ENCODE data around the gene CDH22.

CDH22 gene

DNA sequence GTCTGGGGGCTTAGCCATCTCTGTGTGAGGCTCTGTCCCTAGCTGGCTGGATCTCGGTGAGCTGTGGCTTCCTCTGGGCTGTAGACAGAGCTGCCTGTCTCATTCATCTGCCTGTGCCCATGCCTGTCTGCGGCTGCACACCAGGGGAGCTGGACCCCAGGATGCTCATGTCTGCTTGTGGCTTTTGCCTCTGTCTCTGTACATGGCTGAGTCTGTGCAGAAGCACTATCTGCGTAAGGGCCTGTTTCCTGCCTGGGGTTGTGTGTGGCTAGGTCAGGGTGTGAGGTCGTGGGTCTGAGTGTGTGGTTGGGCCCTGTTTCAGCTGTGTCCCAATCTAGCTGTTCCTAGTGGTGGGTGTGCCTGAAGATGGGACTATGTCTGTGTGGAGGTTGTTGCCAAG is 68.2 kb downstream of the CDH22 start:
- Histone ChIP-seq H3K4me1 (ENCODE audit: control insufficient read depth, insufficient read depth, low read length) (no peaks in the 10 kb centered on the region), H3K9ac (ENCODE audit: low read depth, low read length) (no peak overlapping the region), H3K9me3 (ENCODE audit: control insufficient read depth, insufficient read depth, low read length) (no peaks in the 10 kb centered on the region), H3K36me3 (ENCODE audit: control insufficient read depth, insufficient read depth, low read length) (no peaks in the 10 kb centered on the region), H3K27me3 (ENCODE audit: control insufficient read depth, insufficient read depth, low read length) (peaks cover 8% of the 10 kb centered on the region), H3K4me3 (ENCODE audit: low read depth, low read length) (no peak overlapping the region)

- Histone ChIP-seq H3K36me3 (ENCODE audit: control insufficient read depth, insufficient read depth, low read length) (no peaks in the 10 kb centered on the region), H3K9ac (ENCODE audit: low read depth, low read length) (peak overlapping the region; percentile 24), H3K9me3 (ENCODE audit: control insufficient read depth, insufficient read depth, low read length) (no peaks in the 10 kb centered on the region), H3K4me1 (ENCODE audit: control insufficient read depth, insufficient read depth, low read length) (no peaks in the 10 kb centered on the region), H3K4me3 (ENCODE audit: low read depth, low read length) (no peak overlapping the region), H3K27me3 (ENCODE audit: control insufficient read depth, insufficient read depth, low read length) (peaks cover 8% of the 10 kb centered on the region)
These were observed 70.6 kb downstream of the CDH22 start for GRCh38 chr20:46237736-46238135.

DNA sequence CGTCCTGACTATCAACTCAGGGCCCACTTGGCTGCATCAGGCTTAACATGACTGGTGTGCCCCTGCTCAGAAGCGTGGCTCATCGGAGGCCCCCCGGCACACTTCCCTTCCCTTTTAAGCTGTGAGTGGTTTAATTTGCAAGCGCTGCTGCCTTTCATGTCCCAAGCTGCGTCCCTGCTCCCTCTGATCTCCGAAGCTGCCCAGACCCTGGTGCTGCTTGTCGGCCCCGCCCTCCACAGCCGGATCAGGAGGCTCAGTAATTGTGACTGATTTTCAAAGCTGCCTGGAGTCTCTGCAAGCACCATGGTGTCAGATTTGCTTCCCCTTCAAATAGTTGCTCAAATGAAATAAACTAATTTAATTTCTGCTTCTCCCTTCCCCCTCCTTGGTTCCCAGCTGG is 71.1 kb downstream of the CDH22 start:
- no peak overlapping the region for H3K4me3 ChIP-seq (ENCODE audit: low read depth, low read length)
- H3K9me3 ChIP-seq (ENCODE audit: control insufficient read depth, insufficient read depth, low read length) = no peaks in the 10 kb centered on the region
- H3K4me1 ChIP-seq (ENCODE audit: control insufficient read depth, insufficient read depth, low read length) = no peaks in the 10 kb centered on the region
- H3K9ac ChIP-seq (ENCODE audit: low read depth, low read length) = no peak overlapping the region
- peaks cover 8% of the 10 kb centered on the region for H3K27me3 ChIP-seq (ENCODE audit: control insufficient read depth, insufficient read depth, low read length)
- H3K36me3 ChIP-seq (ENCODE audit: control insufficient read depth, insufficient read depth, low read length) = no peaks in the 10 kb centered on the region

DNA sequence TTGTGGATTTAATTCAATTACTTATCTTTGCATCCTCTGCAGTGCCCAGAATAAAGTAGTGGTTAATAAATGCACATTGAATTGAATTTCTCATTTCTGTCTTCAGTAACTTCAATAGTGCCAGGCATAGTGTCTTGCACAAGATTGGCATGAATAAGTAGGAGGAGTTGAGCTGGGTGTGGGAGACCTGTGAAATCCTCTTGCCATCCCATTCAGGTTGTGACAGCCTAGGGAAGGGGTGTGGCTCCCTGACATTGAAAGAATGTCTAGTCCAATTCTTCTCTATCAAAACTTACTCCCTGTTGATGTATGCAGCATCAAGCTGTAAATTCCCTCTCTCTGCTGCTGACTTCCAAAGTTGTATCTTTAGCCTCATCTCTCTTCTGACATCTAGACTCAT is 73.2 kb downstream of the CDH22 start:
- no peaks in the 10 kb centered on the region for H3K9me3 ChIP-seq (ENCODE audit: control insufficient read depth, insufficient read depth, low read length)
- H3K9ac ChIP-seq (ENCODE audit: low read depth, low read length) = no peak overlapping the region
- no peaks in the 10 kb centered on the region for H3K36me3 ChIP-seq (ENCODE audit: control insufficient read depth, insufficient read depth, low read length)
- no peak overlapping the region for H3K4me3 ChIP-seq (ENCODE audit: low read depth, low read length)
- H3K4me1 ChIP-seq (ENCODE audit: control insufficient read depth, insufficient read depth, low read length) = no peaks in the 10 kb centered on the region
- peaks cover 8% of the 10 kb centered on the region for H3K27me3 ChIP-seq (ENCODE audit: control insufficient read depth, insufficient read depth, low read length)

DNA sequence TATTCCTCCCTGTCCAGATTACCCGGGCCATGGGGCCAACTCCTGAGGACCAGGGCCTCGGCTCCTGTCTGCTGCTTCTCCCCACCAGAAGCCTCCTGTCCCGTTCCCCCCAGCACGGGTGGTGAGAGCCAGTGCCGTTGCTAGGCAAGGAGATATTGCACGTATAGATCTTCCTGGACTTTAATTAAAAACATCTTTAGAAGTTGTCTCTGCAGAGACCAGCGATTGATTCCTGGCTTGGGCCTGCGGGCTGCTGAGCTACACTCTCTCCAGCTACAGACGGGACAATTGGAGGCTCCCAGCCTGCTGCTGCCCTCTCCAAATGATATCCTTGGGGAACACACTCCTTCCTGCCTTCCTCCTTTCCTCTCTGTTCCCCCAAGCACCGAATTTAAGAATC is 74.6 kb downstream of the CDH22 start:
- H3K4me3 ChIP-seq (ENCODE audit: low read depth, low read length) = no peak overlapping the region

DNA sequence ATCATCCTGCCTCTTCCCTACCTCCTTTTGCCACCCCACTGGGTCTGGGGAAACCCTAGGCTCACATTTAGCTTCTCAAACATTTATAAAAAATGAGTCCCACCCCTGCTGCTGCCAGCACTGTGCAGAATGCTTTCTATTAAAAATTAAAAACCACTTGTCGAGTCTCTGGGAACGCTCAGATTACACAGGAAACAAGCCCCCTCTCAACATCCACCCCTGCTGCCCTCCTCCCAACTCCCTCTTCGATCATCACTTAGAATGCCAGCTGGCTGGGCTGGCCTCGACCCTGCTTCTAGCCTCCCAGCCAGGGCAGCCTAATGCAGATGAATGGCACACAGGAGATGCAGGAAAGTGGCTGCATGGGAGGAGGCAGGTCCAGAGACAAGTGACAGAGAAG is 75.8 kb downstream of the CDH22 start:
- no peak overlapping the region for H3K9ac ChIP-seq (ENCODE audit: low read depth, low read length)
- no peaks in the 10 kb centered on the region for H3K36me3 ChIP-seq (ENCODE audit: control insufficient read depth, insufficient read depth, low read length)
- H3K27me3 ChIP-seq (ENCODE audit: control insufficient read depth, insufficient read depth, low read length) = no peaks in the 10 kb centered on the region

More for the DNA sequence above, 74.6 kb downstream of the CDH22 start:
- no peaks in the 10 kb centered on the region for H3K36me3 ChIP-seq (ENCODE audit: control insufficient read depth, insufficient read depth, low read length)
- H3K9me3 ChIP-seq (ENCODE audit: control insufficient read depth, insufficient read depth, low read length) = no peaks in the 10 kb centered on the region
- H3K27me3 ChIP-seq (ENCODE audit: control insufficient read depth, insufficient read depth, low read length) = peaks cover 5% of the 10 kb centered on the region
- no peak overlapping the region for H3K9ac ChIP-seq (ENCODE audit: low read depth, low read length)
- H3K4me1 ChIP-seq (ENCODE audit: control insufficient read depth, insufficient read depth, low read length) = no peaks in the 10 kb centered on the region

GRCh38 chr20:46230801-46231282 is 77.5 kb downstream of the CDH22 start:
- no peak overlapping the region for H3K4me3 ChIP-seq (ENCODE audit: low read depth, low read length)
- no peaks in the 10 kb centered on the region for H3K36me3 ChIP-seq (ENCODE audit: control insufficient read depth, insufficient read depth, low read length)
- no peak overlapping the region for H3K9ac ChIP-seq (ENCODE audit: low read depth, low read length)
- H3K4me1 ChIP-seq (ENCODE audit: control insufficient read depth, insufficient read depth, low read length) = no peaks in the 10 kb centered on the region
- H3K9me3 ChIP-seq (ENCODE audit: control insufficient read depth, insufficient read depth, low read length) = no peaks in the 10 kb centered on the region
- H3K27me3 ChIP-seq (ENCODE audit: control insufficient read depth, insufficient read depth, low read length) = no peaks in the 10 kb centered on the region

More for the DNA sequence above, 75.8 kb downstream of the CDH22 start:
- Histone ChIP-seq H3K4me3 (ENCODE audit: low read depth, low read length) (no peak overlapping the region), H3K9me3 (ENCODE audit: control insufficient read depth, insufficient read depth, low read length) (no peaks in the 10 kb centered on the region), H3K4me1 (ENCODE audit: control insufficient read depth, insufficient read depth, low read length) (no peaks in the 10 kb centered on the region)

GRCh38 chr20:46230106-46230491 is 78.2 kb downstream of the CDH22 start:
- H3K36me3 ChIP-seq (ENCODE audit: control insufficient read depth, insufficient read depth, low read length) = no peaks in the 10 kb centered on the region
- H3K9me3 ChIP-seq (ENCODE audit: control insufficient read depth, insufficient read depth, low read length) = no peaks in the 10 kb centered on the region
- no peak overlapping the region for H3K4me3 ChIP-seq (ENCODE audit: low read depth, low read length)
- H3K9ac ChIP-seq (ENCODE audit: low read depth, low read length) = no peak overlapping the region
- no peaks in the 10 kb centered on the region for H3K4me1 ChIP-seq (ENCODE audit: control insufficient read depth, insufficient read depth, low read length)
- peaks cover 2% of the 10 kb centered on the region for H3K27me3 ChIP-seq (ENCODE audit: control insufficient read depth, insufficient read depth, low read length)

GRCh38 chr20:46229478-46230105 is 78.7 kb downstream of the CDH22 start:
- Histone ChIP-seq H3K9ac (ENCODE audit: low read depth, low read length) (no peak overlapping the region), H3K36me3 (ENCODE audit: control insufficient read depth, insufficient read depth, low read length) (no peaks in the 10 kb centered on the region), H3K27me3 (ENCODE audit: control insufficient read depth, insufficient read depth, low read length) (peaks cover 3% of the 10 kb centered on the region), H3K9me3 (ENCODE audit: control insufficient read depth, insufficient read depth, low read length) (no peaks in the 10 kb centered on the region), H3K4me3 (ENCODE audit: low read depth, low read length) (no peak overlapping the region), H3K4me1 (ENCODE audit: control insufficient read depth, insufficient read depth, low read length) (no peaks in the 10 kb centered on the region)

- Histone ChIP-seq H3K36me3 (ENCODE audit: control insufficient read depth, insufficient read depth, low read length) (no peaks in the 10 kb centered on the region), H3K4me3 (ENCODE audit: low read depth, low read length) (no peak overlapping the region), H3K4me1 (ENCODE audit: control insufficient read depth, insufficient read depth, low read length) (no peaks in the 10 kb centered on the region), H3K9ac (ENCODE audit: low read depth, low read length) (no peak overlapping the region), H3K9me3 (ENCODE audit: control insufficient read depth, insufficient read depth, low read length) (no peaks in the 10 kb centered on the region), H3K27me3 (ENCODE audit: control insufficient read depth, insufficient read depth, low read length) (peaks cover 3% of the 10 kb centered on the region)
These were observed 79.6 kb downstream of the CDH22 start for GRCh38 chr20:46228670-46229069.

DNA sequence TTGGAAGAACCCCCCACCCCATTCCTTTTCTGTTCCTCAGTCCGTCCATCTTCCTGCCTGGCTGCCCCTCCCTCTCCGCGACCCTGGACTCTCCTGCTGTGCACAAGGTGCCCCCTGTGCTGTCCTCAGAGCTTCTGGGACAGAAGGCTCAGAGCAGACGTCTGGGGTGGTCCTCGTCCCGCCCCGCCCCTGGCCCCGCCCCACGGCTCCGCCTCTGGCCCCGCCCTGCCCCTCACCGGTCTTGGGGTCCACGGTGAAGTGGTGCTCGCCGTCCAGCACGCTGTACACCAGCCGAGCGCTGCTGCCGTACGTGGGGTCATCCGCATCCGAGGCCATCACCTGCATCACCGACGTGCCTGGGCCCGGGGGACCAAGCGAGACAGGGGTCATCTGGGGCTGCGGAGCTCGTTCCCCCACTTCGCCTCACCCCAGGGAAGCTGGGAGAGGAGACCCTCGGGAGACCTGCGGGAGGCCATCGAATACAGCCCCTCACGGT is 81.0 kb downstream of the CDH22 start:
- no peaks in the 10 kb centered on the region for H3K9me3 ChIP-seq (ENCODE audit: control insufficient read depth, insufficient read depth, low read length)
- peaks cover 3% of the 10 kb centered on the region for H3K27me3 ChIP-seq (ENCODE audit: control insufficient read depth, insufficient read depth, low read length)
- H3K4me3 ChIP-seq (ENCODE audit: low read depth, low read length) = no peak overlapping the region
- H3K4me1 ChIP-seq (ENCODE audit: control insufficient read depth, insufficient read depth, low read length) = peaks cover 5% of the 10 kb centered on the region
- H3K36me3 ChIP-seq (ENCODE audit: control insufficient read depth, insufficient read depth, low read length) = no peaks in the 10 kb centered on the region
- no peak overlapping the region for H3K9ac ChIP-seq (ENCODE audit: low read depth, low read length)

GRCh38 chr20:46226602-46227001 is 81.7 kb downstream of the CDH22 start:
- no peaks in the 10 kb centered on the region for H3K36me3 ChIP-seq (ENCODE audit: control insufficient read depth, insufficient read depth, low read length)
- peaks cover 3% of the 10 kb centered on the region for H3K27me3 ChIP-seq (ENCODE audit: control insufficient read depth, insufficient read depth, low read length)
- H3K9me3 ChIP-seq (ENCODE audit: control insufficient read depth, insufficient read depth, low read length) = no peaks in the 10 kb centered on the region
- H3K9ac ChIP-seq (ENCODE audit: low read depth, low read length) = no peak overlapping the region
- H3K4me3 ChIP-seq (ENCODE audit: low read depth, low read length) = no peak overlapping the region
- H3K4me1 ChIP-seq (ENCODE audit: control insufficient read depth, insufficient read depth, low read length) = peaks cover 9% of the 10 kb centered on the region
